Mononuclear cell (primary cell): Measurements from ENCODE around the gene ADCY3. TPM values are rescaled to one million over a fixed set of nuclear protein-coding genes. Genes with fewer than 3 reads are reported as not detected.

Experiments
- H3K27me3 ChIP-seq: 2 replicates; pipeline ENCODE4 v1.6.0; 2011; ENCODE audit warnings: low read length, control low read depth; ENCODE audit not compliant: insufficient read depth
- H3K4me1 ChIP-seq: 2 replicates; pipeline ENCODE4 v1.5.1; 2011; ENCODE audit warnings: mild to moderate bottlenecking, low read length, control low read depth; ENCODE audit not compliant: insufficient read depth
- H3K4me3 ChIP-seq: 2 replicates; pipeline ENCODE4 v1.5.1; 2011; ENCODE audit warnings: mild to moderate bottlenecking, low read length, moderate library complexity
- H3K9me3 ChIP-seq: 2 replicates; pipeline ENCODE4 v1.5.1; 2011; ENCODE audit warnings: low read depth, mild to moderate bottlenecking, control low read depth, low read length
- total RNA-seq: library from RNA; depleted of rRNA; stranded (reverse); fragments of >200 nt; gene quantifications from one replicate; pipeline ENCODE4 v1.2.3, GENCODE V29; 2012

The ADCY3 gene
- total RNA-seq, 1 donor, result 10.7 TPM

GRCh38 chr2:24860631-24861030 is 59.4 kb downstream of the ADCY3 start:
- no peaks in the 10 kb centered on the region for H3K27me3 ChIP-seq
- no peaks in the 10 kb centered on the region for H3K4me1 ChIP-seq
- H3K4me3 ChIP-seq, result no peak overlapping the region

GRCh38 chr2:24859968-24860600 is 60.0 kb downstream of the ADCY3 start:
- Histone ChIP-seq H3K27me3 (no peaks in the 10 kb centered on the region), H3K4me3 (no peak overlapping the region), H3K9me3 (no peaks in the 10 kb centered on the region)

More at GRCh38 chr2:24860631-24861030, 59.4 kb downstream of the ADCY3 start:
- H3K9me3 ChIP-seq, result no peaks in the 10 kb centered on the region

GRCh38 chr2:24858996-24859395 is 61.0 kb downstream of the ADCY3 start:
- Histone ChIP-seq H3K4me3 (no peak overlapping the region), H3K9me3 (no peaks in the 10 kb centered on the region), H3K27me3 (no peaks in the 10 kb centered on the region), H3K4me1 (no peaks in the 10 kb centered on the region)

More at GRCh38 chr2:24859968-24860600, 60.0 kb downstream of the ADCY3 start:
- no peaks in the 10 kb centered on the region for H3K4me1 ChIP-seq

GRCh38 chr2:24857746-24858145 is 62.3 kb downstream of the ADCY3 start:
- Histone ChIP-seq H3K4me1 (no peaks in the 10 kb centered on the region), H3K27me3 (no peaks in the 10 kb centered on the region), H3K4me3 (no peak overlapping the region), H3K9me3 (no peaks in the 10 kb centered on the region)

- Histone ChIP-seq H3K4me1 (no peaks in the 10 kb centered on the region), H3K4me3 (no peak overlapping the region), H3K27me3 (no peaks in the 10 kb centered on the region), H3K9me3 (no peaks in the 10 kb centered on the region)
Observed at GRCh38 chr2:24856791-24857211, 63.2 kb downstream of the ADCY3 start.

GRCh38 chr2:24855726-24856125 is 64.3 kb downstream of the ADCY3 start:
- Histone ChIP-seq H3K27me3 (no peaks in the 10 kb centered on the region), H3K9me3 (no peaks in the 10 kb centered on the region), H3K4me1 (no peaks in the 10 kb centered on the region), H3K4me3 (no peak overlapping the region)

- Histone ChIP-seq H3K4me3 (no peak overlapping the region), H3K9me3 (no peaks in the 10 kb centered on the region), H3K4me1 (no peaks in the 10 kb centered on the region), H3K27me3 (no peaks in the 10 kb centered on the region)
Observed at GRCh38 chr2:24855022-24855622, 64.9 kb downstream of the ADCY3 start.

- Histone ChIP-seq H3K27me3 (no peaks in the 10 kb centered on the region), H3K4me1 (no peaks in the 10 kb centered on the region), H3K9me3 (no peaks in the 10 kb centered on the region), H3K4me3 (no peak overlapping the region)
Observed at GRCh38 chr2:24853996-24854395, 66.0 kb downstream of the ADCY3 start.

GRCh38 chr2:24853046-24853445 is 67.0 kb downstream of the ADCY3 start:
- H3K4me1 ChIP-seq, result no peaks in the 10 kb centered on the region
- no peak overlapping the region for H3K4me3 ChIP-seq
- H3K27me3 ChIP-seq, result no peaks in the 10 kb centered on the region
- H3K9me3 ChIP-seq, result no peaks in the 10 kb centered on the region

- no peaks in the 10 kb centered on the region for H3K27me3 ChIP-seq
- H3K4me1 ChIP-seq, result no peaks in the 10 kb centered on the region
- no peaks in the 10 kb centered on the region for H3K9me3 ChIP-seq
- H3K4me3 ChIP-seq, result no peak overlapping the region
Observed at GRCh38 chr2:24852431-24853020, 67.5 kb downstream of the ADCY3 start.

GRCh38 chr2:24852026-24852425 is 68.0 kb downstream of the ADCY3 start:
- Histone ChIP-seq H3K4me3 (no peak overlapping the region), H3K9me3 (no peaks in the 10 kb centered on the region), H3K4me1 (no peaks in the 10 kb centered on the region), H3K27me3 (no peaks in the 10 kb centered on the region)

GRCh38 chr2:24850944-24851343 is 69.1 kb downstream of the ADCY3 start:
- Histone ChIP-seq H3K4me1 (no peaks in the 10 kb centered on the region), H3K9me3 (no peaks in the 10 kb centered on the region), H3K27me3 (no peaks in the 10 kb centered on the region), H3K4me3 (no peak overlapping the region)

GRCh38 chr2:24845691-24846090 is 74.3 kb downstream of the ADCY3 start:
- Histone ChIP-seq H3K27me3 (no peaks in the 10 kb centered on the region), H3K4me1 (no peaks in the 10 kb centered on the region), H3K4me3 (no peak overlapping the region), H3K9me3 (no peaks in the 10 kb centered on the region)

- H3K4me3 ChIP-seq, result no peak overlapping the region
- no peaks in the 10 kb centered on the region for H3K27me3 ChIP-seq
- H3K9me3 ChIP-seq, result no peaks in the 10 kb centered on the region
- H3K4me1 ChIP-seq, result no peaks in the 10 kb centered on the region
Observed at GRCh38 chr2:24844023-24844685, 75.9 kb downstream of the ADCY3 start.

- H3K9me3 ChIP-seq, result no peaks in the 10 kb centered on the region
- H3K4me3 ChIP-seq, result no peak overlapping the region
- H3K4me1 ChIP-seq, result no peaks in the 10 kb centered on the region
- H3K27me3 ChIP-seq, result no peaks in the 10 kb centered on the region
Observed at GRCh38 chr2:24843330-24843860, 76.6 kb downstream of the ADCY3 start.
